KMS-11 (cell line): ENCODE measurements around the gene RNF225.

Source experiments
- H2AFZ ChIP-seq: fragments of 200-600 bp; sonication (generic); 2 replicates; pipeline ENCODE4 v1.6.1; 2016; ENCODE audit warnings: antibody characterized with exemption, mixed run types, low read depth
- H3K27ac ChIP-seq: fragments of 200-600 bp; sonication (generic); 2 replicates; pipeline ENCODE4 v1.6.1; 2016; ENCODE audit warnings: mild to moderate bottlenecking, mixed run types
- H3K27me3 ChIP-seq: fragments of 200-600 bp; sonication (generic); 2 replicates; pipeline ENCODE4 v1.6.1; 2017; ENCODE audit warnings: mild to moderate bottlenecking, low read depth, mixed run types, moderate library complexity; ENCODE audit not compliant: insufficient read depth
- H3K36me3 ChIP-seq: fragments of 200-600 bp; sonication (generic); 2 replicates; pipeline ENCODE4 v1.6.1; 2017; ENCODE audit warnings: mild to moderate bottlenecking, mixed run types; ENCODE audit not compliant: insufficient read depth
- H3K4me1 ChIP-seq: fragments of 200-600 bp; sonication (generic); 2 replicates; pipeline ENCODE4 v1.6.1; 2016; ENCODE audit warnings: mild to moderate bottlenecking, low read depth, mixed run types; ENCODE audit not compliant: poor library complexity, severe bottlenecking
- H3K4me2 ChIP-seq: fragments of 200-600 bp; sonication (generic); 2 replicates; pipeline ENCODE4 v1.7.0; 2016; ENCODE audit warnings: mild to moderate bottlenecking, mixed run types
- H3K4me3 ChIP-seq: fragments of 200-600 bp; sonication (generic); IDR thresholded peaks from 2 replicates; pipeline ENCODE4 v1.6.1; 2017; ENCODE audit warnings: low read depth, low read length, mixed read lengths; ENCODE audit not compliant: insufficient read depth
- H3K79me2 ChIP-seq: fragments of 200-600 bp; sonication (generic); 2 replicates; pipeline ENCODE4 v1.6.1; 2016; ENCODE audit warnings: low read depth, mixed run types; ENCODE audit not compliant: insufficient read depth
- H3K9ac ChIP-seq: fragments of 200-600 bp; sonication (generic); 2 replicates; pipeline ENCODE4 v1.6.1; 2016; ENCODE audit warnings: mild to moderate bottlenecking, mixed run types
- H4K20me1 ChIP-seq: fragments of 200-600 bp; sonication (generic); 2 replicates; pipeline ENCODE4 v1.6.1; 2016; ENCODE audit warnings: mild to moderate bottlenecking, mixed run types; ENCODE audit not compliant: insufficient read depth
- TF ChIP-seq, protein P1 (sequence below): fragments of 200-600 bp; sonication (generic); conservative IDR thresholded peaks from 2 replicates; pipeline ENCODE4 v1.6.1; 2017; ENCODE audit warnings: low read depth, mild to moderate bottlenecking, antibody characterized with exemption, low read length, moderate library complexity, mixed read lengths

Gene RNF225

DNA sequence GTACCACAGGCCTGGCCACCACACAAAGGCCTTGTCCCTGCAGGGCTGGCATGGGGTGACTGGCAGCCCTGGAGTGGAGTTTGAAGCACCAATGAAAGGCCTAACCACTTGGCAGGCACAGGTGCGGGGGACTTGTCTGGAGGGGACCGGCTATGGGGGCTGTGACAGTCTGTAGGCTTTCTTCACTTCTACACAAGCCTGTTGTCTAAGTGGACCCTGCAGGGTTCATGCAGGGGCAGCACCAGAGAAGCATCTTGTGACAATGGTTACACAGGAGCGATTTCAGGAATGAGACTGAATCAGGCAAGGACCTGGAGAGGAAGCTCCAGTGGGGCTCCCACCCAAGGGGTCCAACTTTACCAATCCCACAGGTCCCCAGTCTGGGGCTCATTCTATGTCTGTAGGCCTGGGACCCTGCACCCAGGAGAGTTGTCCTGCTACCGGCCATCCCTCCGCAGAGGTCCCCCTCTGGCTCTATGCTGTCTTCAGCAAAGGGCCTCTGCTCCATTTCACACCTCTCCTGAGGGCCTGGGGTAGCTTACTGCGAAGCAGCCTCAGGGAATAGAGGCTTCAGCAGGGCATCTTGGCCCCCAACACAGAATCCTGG lies 12.4 kb upstream of the RNF225 start:
- H3K4me1 ChIP-seq, result peaks cover 24% of the 10 kb centered on the region
- H3K9ac ChIP-seq, result no peak overlapping the region
- H3K79me2 ChIP-seq, result peaks cover 17% of the 10 kb centered on the region
- no peaks in the 10 kb centered on the region for H4K20me1 ChIP-seq
- H3K36me3 ChIP-seq, result peaks cover 1% of the 10 kb centered on the region; the same call in 1 of the 2 replicates
- H3K4me3 ChIP-seq, result no peak overlapping the region
- no peak overlapping the region for H3K4me2 ChIP-seq
- H3K27me3 ChIP-seq, result no peaks in the 10 kb centered on the region
- H2AFZ ChIP-seq, result no peak overlapping the region
- TF ChIP-seq, protein P1, sequence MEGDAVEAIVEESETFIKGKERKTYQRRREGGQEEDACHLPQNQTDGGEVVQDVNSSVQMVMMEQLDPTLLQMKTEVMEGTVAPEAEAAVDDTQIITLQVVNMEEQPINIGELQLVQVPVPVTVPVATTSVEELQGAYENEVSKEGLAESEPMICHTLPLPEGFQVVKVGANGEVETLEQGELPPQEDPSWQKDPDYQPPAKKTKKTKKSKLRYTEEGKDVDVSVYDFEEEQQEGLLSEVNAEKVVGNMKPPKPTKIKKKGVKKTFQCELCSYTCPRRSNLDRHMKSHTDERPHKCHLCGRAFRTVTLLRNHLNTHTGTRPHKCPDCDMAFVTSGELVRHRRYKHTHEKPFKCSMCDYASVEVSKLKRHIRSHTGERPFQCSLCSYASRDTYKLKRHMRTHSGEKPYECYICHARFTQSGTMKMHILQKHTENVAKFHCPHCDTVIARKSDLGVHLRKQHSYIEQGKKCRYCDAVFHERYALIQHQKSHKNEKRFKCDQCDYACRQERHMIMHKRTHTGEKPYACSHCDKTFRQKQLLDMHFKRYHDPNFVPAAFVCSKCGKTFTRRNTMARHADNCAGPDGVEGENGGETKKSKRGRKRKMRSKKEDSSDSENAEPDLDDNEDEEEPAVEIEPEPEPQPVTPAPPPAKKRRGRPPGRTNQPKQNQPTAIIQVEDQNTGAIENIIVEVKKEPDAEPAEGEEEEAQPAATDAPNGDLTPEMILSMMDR, result no peak
- no peak overlapping the region for H3K27ac ChIP-seq

DNA sequence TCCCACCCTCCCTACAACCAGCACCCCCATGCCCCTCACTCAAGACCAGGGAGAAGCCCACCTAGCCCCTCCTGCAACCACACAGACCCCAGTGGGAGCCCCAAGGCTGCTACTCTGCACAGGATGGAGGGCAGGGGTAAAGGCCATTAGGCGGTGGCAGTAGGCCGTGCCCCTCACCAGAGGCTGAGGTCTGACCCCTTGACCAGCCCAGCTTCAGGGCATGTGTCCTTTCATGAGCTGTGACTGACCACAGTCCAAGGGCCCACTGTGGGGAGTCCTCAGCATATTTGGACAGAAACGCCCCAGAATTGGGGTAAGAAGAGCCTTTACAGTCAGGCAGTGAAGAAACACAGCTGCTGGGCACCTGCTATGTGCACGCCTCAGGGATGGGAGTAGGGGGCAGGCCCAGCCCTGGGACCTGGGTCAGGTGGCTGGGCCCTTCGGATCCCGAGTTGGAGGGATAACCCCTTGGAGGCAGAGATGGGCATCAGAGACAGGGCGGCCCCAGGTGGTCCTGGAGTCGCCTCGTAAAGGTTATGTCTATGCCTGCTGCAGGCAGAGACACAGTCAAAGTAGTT lies 10.1 kb upstream of the RNF225 start:
- Histone ChIP-seq H3K27me3 (no peaks in the 10 kb centered on the region), H4K20me1 (peaks cover 4% of the 10 kb centered on the region; the same call in 1 of the 2 replicates), H3K27ac (peak overlapping the region; percentile 93; the same call in 1 of the 2 replicates), H3K79me2 (peaks cover 38% of the 10 kb centered on the region), H3K36me3 (peaks cover 14% of the 10 kb centered on the region; the same call in 1 of the 2 replicates), H3K4me2 (no peak overlapping the region; the same call in 1 of the 2 replicates), H3K9ac (peak overlapping the region; percentile 85; the same call in 1 of the 2 replicates), H2AFZ (no peak overlapping the region), H3K4me3 (peak overlapping the region; percentile 6), H3K4me1 (peaks cover 40% of the 10 kb centered on the region)
- TF ChIP-seq, protein P1, result no peak

DNA sequence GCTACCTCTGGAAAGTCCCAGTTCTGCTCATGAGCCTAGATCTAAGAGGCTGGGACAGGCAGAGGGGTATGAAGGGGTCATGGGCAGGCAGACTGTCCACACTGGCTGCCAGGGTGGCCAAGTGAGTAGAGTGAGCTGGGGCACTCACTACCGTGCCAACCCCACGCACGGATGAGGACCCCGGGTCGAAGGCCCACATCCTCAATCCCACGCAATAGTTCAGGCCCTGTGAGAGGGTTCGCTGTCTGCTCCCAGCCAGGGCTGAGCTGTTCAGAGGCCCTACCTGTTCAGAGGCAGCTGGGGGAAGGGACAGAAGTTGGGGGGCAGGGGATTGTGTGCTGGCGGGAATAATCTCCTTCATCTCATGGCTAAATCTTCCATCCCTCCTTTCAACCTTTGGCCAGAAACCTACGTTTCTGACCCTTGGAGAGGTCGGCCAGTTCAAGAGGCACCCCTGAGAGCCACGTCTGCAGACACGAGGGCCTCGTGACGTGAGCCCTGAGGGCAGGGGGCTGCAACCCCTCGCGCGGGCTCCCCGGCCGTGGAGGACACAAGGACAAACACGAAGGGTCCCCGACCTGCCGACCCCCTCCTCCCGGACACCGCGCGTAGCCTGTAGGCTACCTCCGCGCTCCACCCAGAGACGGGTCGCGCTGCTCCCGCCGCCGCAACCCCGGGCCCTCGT lies 9.4 kb upstream of the RNF225 start:
- peaks cover 17% of the 10 kb centered on the region; the same call in 1 of the 2 replicates for H3K36me3 ChIP-seq
- peak overlapping the region; percentile 74 for H3K4me2 ChIP-seq
- peak overlapping the region; percentile 76 for H2AFZ ChIP-seq
- peak overlapping the region; percentile 6 for H3K4me3 ChIP-seq
- H4K20me1 ChIP-seq, result peaks cover 10% of the 10 kb centered on the region
- peak overlapping the region; percentile 85 for H3K9ac ChIP-seq
- peaks cover 44% of the 10 kb centered on the region for H3K79me2 ChIP-seq
- peak overlapping the region; percentile 93 for H3K27ac ChIP-seq
- peaks cover 46% of the 10 kb centered on the region for H3K4me1 ChIP-seq
- TF ChIP-seq, protein P1, result no peak
- H3K27me3 ChIP-seq, result no peaks in the 10 kb centered on the region

DNA sequence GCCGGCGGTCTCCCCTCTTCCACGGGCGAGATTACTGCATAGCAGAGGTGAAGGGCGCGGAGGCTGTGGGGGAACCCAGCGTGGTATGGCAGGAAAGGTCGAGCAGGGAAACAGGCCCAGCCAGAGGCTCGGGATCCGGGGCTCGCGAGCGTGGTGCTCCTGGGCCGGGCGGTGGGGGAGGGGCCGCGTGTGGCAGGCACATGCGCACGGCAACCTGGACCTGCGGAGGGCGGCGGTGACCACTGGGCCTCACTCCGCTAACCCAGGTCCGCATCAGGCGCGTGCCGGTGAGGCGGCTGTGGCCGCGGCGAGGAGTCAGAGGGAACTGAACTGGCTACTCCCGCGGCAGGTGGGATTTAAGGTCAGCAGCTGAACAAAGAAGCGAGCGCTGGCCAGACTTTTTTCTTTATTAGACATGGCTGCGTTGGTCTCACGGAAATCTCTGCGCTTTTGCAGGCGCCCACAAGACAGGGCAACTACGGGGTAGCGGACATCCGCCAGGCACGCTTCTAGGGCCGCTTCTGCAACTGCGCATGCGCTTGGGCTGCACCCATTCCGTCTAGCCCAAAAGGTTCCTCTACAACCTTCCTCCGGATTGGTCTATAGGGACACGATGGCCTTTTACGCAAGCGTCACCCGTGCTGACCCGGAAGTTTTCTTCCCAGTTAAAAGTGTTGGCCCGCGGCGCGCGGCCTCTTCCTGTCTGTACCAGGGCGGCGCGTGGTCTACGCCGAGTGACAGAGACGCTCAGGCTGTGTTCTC lies 8.7 kb upstream of the RNF225 start, which contains the start of gene RPS5:
Gene RPS5 (plus strand): TSS at position 694 of the 762 bp plus-strand sequence. CDS start 869 bp downstream, outside the sequence.
- Histone ChIP-seq H3K4me2 (peak within 1 kb of the TSS; percentile 79), H3K9ac (peak within 1 kb of the TSS; percentile 85), H3K4me1 (peaks cover 49% of the 10 kb centered on the region), H3K27ac (peak within 1 kb of the TSS; percentile 93), H4K20me1 (peaks cover 12% of the 10 kb centered on the region), H3K79me2 (peaks cover 52% of the 10 kb centered on the region), H2AFZ (peak within 1 kb of the TSS; percentile 76), H3K4me3 (peak within 1 kb of the TSS; percentile 6), H3K36me3 (peaks cover 19% of the 10 kb centered on the region; the same call in 1 of the 2 replicates), H3K27me3 (no peaks in the 10 kb centered on the region)
- TF ChIP-seq, protein P1, result no peak
